Testis (tissue), 2 donors: ENCODE measurements around the gene MBNL2.

Source experiments
- POLR2A ChIP-seq: fragments of 450-650 bp; IDR thresholded peaks from one replicate; pipeline ENCODE4 v1.6.1; 2017; ENCODE audit warnings: antibody characterized with exemption, mild to moderate bottlenecking, moderate library complexity
- TF ChIP-seq, protein P1 (sequence below), 3 experiments: fragments of 450-650 bp in 2 of 3; fragments of 200-600 bp in 1 of 3; sonication (generic) in 1 of 3; IDR thresholded peaks; one replicate each; pipeline ENCODE4 v1.5.1; 2016 to 2019; ENCODE audit warnings: antibody characterized with exemption in 3 of 3, mild to moderate bottlenecking in 2 of 3, moderate library complexity in 1 of 3

DNA sequence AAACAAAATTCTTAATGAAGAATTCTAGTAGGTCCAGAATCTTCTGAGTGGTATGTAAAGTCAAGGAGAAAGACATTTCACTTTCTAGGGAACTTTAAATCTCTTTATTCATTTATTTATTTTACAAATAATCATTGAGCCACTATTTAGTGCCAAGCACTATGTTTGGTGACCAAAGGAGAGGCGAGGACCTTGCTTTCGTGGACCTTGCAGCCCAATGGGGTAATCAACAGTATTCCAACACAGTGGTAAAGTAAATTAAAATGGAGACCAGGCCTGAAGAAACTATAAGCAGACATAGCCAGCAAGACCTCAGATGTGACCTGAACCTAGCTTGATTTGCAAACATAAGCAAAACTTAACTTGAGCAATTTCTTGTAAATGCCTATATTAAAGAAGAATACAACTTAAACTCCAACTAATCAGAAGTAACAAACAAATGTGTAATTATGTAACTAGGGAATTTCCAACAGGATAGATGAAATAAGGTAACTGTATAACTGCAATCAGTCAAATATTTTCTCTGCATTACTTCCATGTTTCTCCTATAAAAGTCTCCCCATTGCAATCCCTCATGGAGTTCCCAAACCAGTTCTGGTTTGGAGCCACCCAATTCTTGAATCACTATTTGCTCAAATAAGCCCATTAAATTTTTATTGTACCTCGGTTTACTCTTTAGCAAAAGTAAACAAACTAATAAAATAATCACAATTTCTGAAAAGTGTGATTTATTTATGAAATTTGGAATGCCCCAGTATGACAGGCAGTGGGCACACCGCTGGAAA, 67.6 kb downstream of the MBNL2 start:
- TF ChIP-seq, protein P1, sequence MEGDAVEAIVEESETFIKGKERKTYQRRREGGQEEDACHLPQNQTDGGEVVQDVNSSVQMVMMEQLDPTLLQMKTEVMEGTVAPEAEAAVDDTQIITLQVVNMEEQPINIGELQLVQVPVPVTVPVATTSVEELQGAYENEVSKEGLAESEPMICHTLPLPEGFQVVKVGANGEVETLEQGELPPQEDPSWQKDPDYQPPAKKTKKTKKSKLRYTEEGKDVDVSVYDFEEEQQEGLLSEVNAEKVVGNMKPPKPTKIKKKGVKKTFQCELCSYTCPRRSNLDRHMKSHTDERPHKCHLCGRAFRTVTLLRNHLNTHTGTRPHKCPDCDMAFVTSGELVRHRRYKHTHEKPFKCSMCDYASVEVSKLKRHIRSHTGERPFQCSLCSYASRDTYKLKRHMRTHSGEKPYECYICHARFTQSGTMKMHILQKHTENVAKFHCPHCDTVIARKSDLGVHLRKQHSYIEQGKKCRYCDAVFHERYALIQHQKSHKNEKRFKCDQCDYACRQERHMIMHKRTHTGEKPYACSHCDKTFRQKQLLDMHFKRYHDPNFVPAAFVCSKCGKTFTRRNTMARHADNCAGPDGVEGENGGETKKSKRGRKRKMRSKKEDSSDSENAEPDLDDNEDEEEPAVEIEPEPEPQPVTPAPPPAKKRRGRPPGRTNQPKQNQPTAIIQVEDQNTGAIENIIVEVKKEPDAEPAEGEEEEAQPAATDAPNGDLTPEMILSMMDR (IDR thresholded peaks at IDR 0.05) = no peak
- no peak for TF ChIP-seq POLR2A
